Pancreas (tissue), 10 donors: ENCODE data around the gene PCBP1. TPM values are rescaled to one million over a fixed set of nuclear protein-coding genes. Genes with fewer than 3 reads are reported as not detected.

ENCODE experiments used
- ATAC-seq, 4 donors: fragments of 200-7000 bp; cut with Tn5 transposase; one replicate each; pipeline versions ENCODE4 v1.8.0 to v1.9.1; 2020; ENCODE audit warnings: mild to moderate bottlenecking in 4 of 4, moderate library complexity in 4 of 4
- DNase-seq, 6 donors: peaks; one replicate each; pipeline ENCODE4 v3.0.0-alpha.2; 2020
- FAIRE-seq: peaks from 2 replicates; lab custom pipeline; 2012; peaks lifted over from hg19 to GRCh38; lab: Jason Lieb, UNC
- H3K27ac ChIP-seq, 4 donors: fragments of 200-600 bp; sonication (generic); 1 replicate in 3 of 4; 2 replicates in 1 of 4; pipeline versions ENCODE4 v1.5.0 to v1.8.0; 2020
- H3K27me3 ChIP-seq, 4 donors: fragments of 200-600 bp; one replicate each; pipeline ENCODE4 v1.8.0; 2021
- H3K36me3 ChIP-seq, 3 donors: fragments of 200-600 bp; sonication (generic) in 1 of 3; one replicate each; pipeline versions ENCODE4 v1.5.0 to v1.8.0; 2020 to 2021
- H3K4me1 ChIP-seq, 3 donors: fragments of 200-600 bp; one replicate each; pipeline ENCODE4 v1.8.0; 2021
- H3K4me3 ChIP-seq, 4 donors: fragments of 200-600 bp; sonication (generic) in 2 of 4; one replicate each; pipeline versions ENCODE4 v1.5.0 to v1.8.0; 2020 to 2021
- H3K9me3 ChIP-seq, 4 donors: fragments of 200-600 bp; one replicate each; pipeline ENCODE4 v1.8.0; 2021
- CTCF ChIP-seq, 4 donors: fragments of 200-600 bp; sonication (generic) in 3 of 4; IDR thresholded peaks; one replicate each; pipeline versions ENCODE4 v1.5.0 to v1.8.0; 2021; ENCODE audit warnings: antibody characterized with exemption in 4 of 4
- WGBS, 2 donors: extraction: QIAGEN DNeasy Blood & Tissue Kit; methylation state at CpG; one replicate each; pipeline ENCODE4 v1.1.7; 2013; 5-methylcytosine and 5-hydroxymethylcytosine counted together
- intact Hi-C, 3 donors: fragments of 100-400 bp; cut with DNase I; formaldehyde crosslinking; loops; one replicate each; pipeline versions ENCODE4 v1.11.1 to v1.14.2; 2022
- polyA plus RNA-seq, 2 donors: library from polyadenylated mRNA; stranded (reverse); fragments of 200-250 nt; gene quantifications; one replicate each; pipeline ENCODE4 v1.2.3, GENCODE V29; 2013
- total RNA-seq, 6 donors: library from RNA; stranded (reverse); fragmentation: NEBNext Ultra II Directional in 4 of 6; extraction: Animal tissue kit (Norgen Biotek cat#: 25700) in 4 of 6; gene quantifications; one replicate each; pipeline versions ENCODE4 v1.2.1 to v1.2.4, GENCODE V29; 2021 to 2023
- donor health status: healthy with polysubstance abuse.
- donor health status: DM: no; HTN: no; CAD: no; lungs with moderate emphysema.
- donor health status: DM: no; HTN: no; CAD: no.
- donor health status: control.
- donor health status: control.
- donor health status: Bipolar disorder and iron deficiency.
- donor health status: DM: yes; HTN: yes; CAD: no.
- donor health status: DM: no; HTN: no; CAD: no.
- donor health status: DM: no; HTN: no; CAD: no.
- donor health status: DM: yes; HTN: yes; CAD: no.

PCBP1 gene
- total and polyA plus RNA-seq, 8 donors, result 121 to 232 (median 177) TPM

DNA sequence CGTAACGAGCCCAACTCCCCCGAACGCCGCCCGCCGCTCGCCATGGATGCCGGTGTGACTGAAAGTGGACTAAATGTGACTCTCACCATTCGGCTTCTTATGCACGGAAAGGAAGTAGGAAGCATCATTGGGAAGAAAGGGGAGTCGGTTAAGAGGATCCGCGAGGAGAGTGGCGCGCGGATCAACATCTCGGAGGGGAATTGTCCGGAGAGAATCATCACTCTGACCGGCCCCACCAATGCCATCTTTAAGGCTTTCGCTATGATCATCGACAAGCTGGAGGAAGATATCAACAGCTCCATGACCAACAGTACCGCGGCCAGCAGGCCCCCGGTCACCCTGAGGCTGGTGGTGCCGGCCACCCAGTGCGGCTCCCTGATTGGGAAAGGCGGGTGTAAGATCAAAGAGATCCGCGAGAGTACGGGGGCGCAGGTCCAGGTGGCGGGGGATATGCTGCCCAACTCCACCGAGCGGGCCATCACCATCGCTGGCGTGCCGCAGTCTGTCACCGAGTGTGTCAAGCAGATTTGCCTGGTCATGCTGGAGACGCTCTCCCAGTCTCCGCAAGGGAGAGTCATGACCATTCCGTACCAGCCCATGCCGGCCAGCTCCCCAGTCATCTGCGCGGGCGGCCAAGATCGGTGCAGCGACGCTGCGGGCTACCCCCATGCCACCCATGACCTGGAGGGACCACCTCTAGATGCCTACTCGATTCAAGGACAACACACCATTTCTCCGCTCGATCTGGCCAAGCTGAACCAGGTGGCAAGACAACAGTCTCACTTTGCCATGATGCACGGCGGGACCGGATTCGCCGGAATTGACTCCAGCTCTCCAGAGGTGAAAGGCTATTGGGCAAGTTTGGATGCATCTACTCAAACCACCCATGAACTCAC lies 673 bp downstream of the PCBP1 start:
- H3K4me3 ChIP-seq, result peak overlapping the region; percentile 76 to 91 (median 82)
- H3K4me1 ChIP-seq, result peaks cover 20 to 29% (median 28%) of the 10 kb centered on the region in 3 donors
- FAIRE-seq (no peak), DNase-seq (peak; percentile 66 to 85 (median 72)), ATAC-seq (peak in 3 of 4 donors; percentile 28 to 29 (median 28))
- intact Hi-C loops, result loop anchor here in 1 of 3 donors (5.0 kb wide), 1 partner anchor 34 kb away; no protein-coding TSS in a partner anchor
- H3K9me3 ChIP-seq, result no peaks in the 10 kb centered on the region
- no peaks in the 10 kb centered on the region for H3K27me3 ChIP-seq
- WGBS, 2 donors, result 0% methylated on average over 57 to 58 of the region's 58 CpGs
- peak overlapping the region; percentile 100 for H3K27ac ChIP-seq
- TF ChIP-seq CTCF (IDR thresholded peaks at IDR 0.05), result no peak
- peaks cover 0 to 4% (median 0%) of the 10 kb centered on the region in 3 donors for H3K36me3 ChIP-seq

- WGBS, 2 donors, result 1 to 2% methylated on average over 8 of the region's 8 CpGs
- no peaks in the 10 kb centered on the region for H3K9me3 ChIP-seq
- ATAC-seq (no peak), FAIRE-seq (no peak), DNase-seq (no peak)
- peaks cover 20 to 28% (median 23%) of the 10 kb centered on the region in 3 donors for H3K4me1 ChIP-seq
- no peaks in the 10 kb centered on the region for H3K36me3 ChIP-seq
- H3K4me3 ChIP-seq, result peak overlapping the region; percentile 76 to 91 (median 82)
- H3K27ac ChIP-seq, result peak overlapping the region; percentile 100
- intact Hi-C loops, result loop anchor here in 1 of 3 donors (5.0 kb wide), 1 partner anchor 34 kb away; no protein-coding TSS in a partner anchor
- no peak for TF ChIP-seq CTCF (IDR thresholded peaks at IDR 0.05)
- H3K27me3 ChIP-seq, result no peaks in the 10 kb centered on the region
Measured at GRCh38 chr2:70088598-70089219, 1.4 kb downstream of the PCBP1 start.

DNA sequence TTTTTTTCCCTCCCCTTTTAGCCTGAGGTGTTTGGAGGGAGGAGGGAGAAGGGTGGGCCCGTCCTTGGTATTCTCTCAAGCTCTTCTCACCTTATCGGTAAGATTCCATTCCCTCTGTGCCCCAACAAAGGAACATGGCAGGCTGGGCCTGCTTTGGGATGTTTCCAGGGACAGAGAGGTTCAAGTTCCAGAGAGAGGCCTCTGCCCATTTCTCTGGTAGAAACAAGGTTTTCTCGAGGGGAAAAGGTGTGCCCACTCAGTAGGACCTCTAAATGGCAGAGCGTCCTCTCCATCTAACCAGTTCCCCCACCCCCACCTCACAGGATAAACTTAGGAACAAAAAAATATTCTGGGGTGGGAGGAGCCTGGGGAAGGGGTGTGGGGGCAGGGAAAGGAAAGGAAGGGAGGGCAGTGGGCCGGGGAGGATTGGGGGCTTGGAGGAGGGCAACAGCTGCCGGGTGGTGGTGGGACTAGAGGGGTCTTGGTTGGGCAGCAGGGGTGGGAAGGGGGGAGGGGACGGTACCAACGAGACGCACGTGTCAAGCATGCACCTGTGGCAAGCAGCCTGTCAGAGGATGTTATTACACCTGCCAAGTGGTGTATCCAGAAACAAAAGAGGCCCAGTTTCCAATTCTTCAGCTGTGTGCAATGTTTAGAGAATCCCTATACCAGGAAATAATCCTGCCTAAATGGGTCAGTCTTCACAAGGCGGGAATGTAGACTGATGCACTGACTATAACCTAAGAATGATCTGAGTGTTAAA lies 2.1 kb downstream of the PCBP1 start:
- no peaks in the 10 kb centered on the region for H3K27me3 ChIP-seq
- ATAC-seq (peak in 3 of 4 donors; percentile 1), FAIRE-seq (no peak), DNase-seq (peak in 5 of 6 donors; percentile 43 to 72 (median 60))
- H3K4me1 ChIP-seq, result peaks cover 16 to 21% (median 20%) of the 10 kb centered on the region in 3 donors
- intact Hi-C loops, result loop anchor here in 1 of 3 donors (5.0 kb wide), 1 partner anchor 33 kb away; no protein-coding TSS in a partner anchor
- peak overlapping the region; percentile 76 to 91 (median 82) for H3K4me3 ChIP-seq
- TF ChIP-seq CTCF (IDR thresholded peaks at IDR 0.05), result no peak
- H3K27ac ChIP-seq, result peak overlapping the region; percentile 100
- H3K36me3 ChIP-seq, result no peaks in the 10 kb centered on the region
- WGBS, 2 donors, result 7 to 8% methylated on average over 11 of the region's 11 CpGs
- H3K9me3 ChIP-seq, result no peaks in the 10 kb centered on the region

DNA sequence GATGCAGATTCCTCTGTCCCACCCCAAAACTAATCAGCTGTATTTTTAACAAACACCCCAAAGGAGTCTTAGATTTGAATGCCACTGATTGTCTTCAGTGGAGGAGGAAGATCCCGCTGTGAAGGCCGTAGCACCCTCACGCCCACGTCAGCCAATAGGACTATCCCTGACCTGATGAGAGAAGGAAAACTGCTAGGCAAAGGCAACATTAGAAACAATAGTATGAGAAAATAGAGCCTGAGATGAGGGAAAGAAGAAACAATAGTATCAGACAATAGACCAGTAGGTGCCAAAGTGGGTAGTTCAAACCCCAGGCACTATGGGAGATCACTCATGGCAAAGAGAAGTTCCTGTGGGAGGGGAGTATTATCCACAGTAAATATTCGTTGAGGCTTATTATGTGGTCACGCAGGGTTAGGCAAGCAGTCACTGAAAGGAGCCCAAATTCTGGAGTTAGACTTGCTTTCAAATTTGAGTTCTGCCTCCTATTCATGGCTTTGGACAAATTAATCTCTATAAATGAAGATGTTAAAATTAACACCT lies 2.8 kb downstream of the PCBP1 start:
- Histone ChIP-seq H3K27ac (peak overlapping the region in 3 of 4 donors; percentile 22 to 100 (median 100)), H3K9me3 (no peaks in the 10 kb centered on the region), H3K4me3 (peak overlapping the region in 3 of 4 donors; percentile 79 to 91 (median 84)), H3K27me3 (no peaks in the 10 kb centered on the region), H3K4me1 (peaks cover 10 to 20% (median 17%) of the 10 kb centered on the region in 3 donors), H3K36me3 (no peaks in the 10 kb centered on the region)
- ATAC-seq (no peak), FAIRE-seq (no peak), DNase-seq (no peak)
- 72 to 75% methylated on average over 6 of the region's 6 CpGs for WGBS, 2 donors
- TF ChIP-seq CTCF (IDR thresholded peaks at IDR 0.05), result no peak
- intact Hi-C loops, result loop anchor here in 2 of 3 donors (5.0 kb wide), 2 partner anchors 32 to 47 kb away; no protein-coding TSS in a partner anchor
